A549 (cell line): Measurements from ENCODE around the gene SHC2. TPM values are rescaled to one million over a fixed set of nuclear protein-coding genes. Genes with fewer than 3 reads are reported as not detected.

Source experiments
- ATAC-seq, 2 experiments: fragments of 200-7000 bp in 1 of 2; fragments of >200 bp in 1 of 2; cut with Nextera tagmentation in 1 of 2; cut with Tn5 transposase in 1 of 2; 3 replicates each; pipeline versions ENCODE4 v1.8.0 to v1.9.1; 2018 to 2020; ENCODE audit warnings: mild to moderate bottlenecking in 1 of 2, moderate library complexity in 1 of 2
- CTCF ChIA-PET: fragments of 300-600 bp; sonication (Branson Sonifier 250); formaldehyde crosslinking; extraction: SDS; loops from one replicate; lab custom pipeline; 2021; ENCODE audit warnings: antibody characterized with exemption, inconsistent platforms; lab: Yijun Ruan, JAX
- POLR2A ChIA-PET: fragments of 350-600 bp; formaldehyde crosslinking; extraction: SDS; loops from one replicate; lab custom pipeline; 2021; ENCODE audit warnings: antibody characterized with exemption, inconsistent platforms; lab: Yijun Ruan, JAX
- DNase-seq, 2 experiments: peaks; one replicate each; pipeline versions ENCODE4 v3.0.0 to v3.0.0-alpha.2; 2011 to 2016; ENCODE audit warnings: low read depth in 1 of 2, low spot score in 1 of 2
- FAIRE-seq: peaks from 2 replicates; lab custom pipeline; 2011; peaks lifted over from hg19 to GRCh38; lab: Jason Lieb, UNC
- H3K27ac ChIP-seq, 2 experiments: fragments of >200 bp; sonication (Bioruptor Twin); formaldehyde crosslinking; 3 replicates each; pipeline ENCODE4 v1.5.1; 2016 to 2017
- H3K4me1 ChIP-seq: fragments of >200 bp; sonication (Bioruptor Twin); formaldehyde crosslinking; 3 replicates; pipeline ENCODE4 v1.6.1; 2016
- H3K4me2 ChIP-seq: fragments of >200 bp; sonication (Bioruptor Twin); formaldehyde crosslinking; 3 replicates; pipeline ENCODE4 v1.6.1; 2016
- H3K4me3 ChIP-seq: fragments of >200 bp; sonication (Bioruptor Twin); formaldehyde crosslinking; 3 replicates; pipeline ENCODE4 v1.5.1; 2016
- H3K9me3 ChIP-seq: fragments of >200 bp; sonication (Bioruptor Twin); formaldehyde crosslinking; 3 replicates; pipeline ENCODE4 v1.6.1; 2016
- BHLHE40 ChIP-seq: IDR thresholded peaks from 2 replicates; pipeline ENCODE4 v1.6.1; 2012; ENCODE audit warnings: low read depth, low read length, inconsistent platforms
- CHD2 ChIP-seq: fragments of 150-350 bp; IDR thresholded peaks from 2 replicates; pipeline ENCODE4 v1.6.1; 2014; ENCODE audit warnings: low read length; ENCODE audit not compliant: partially characterized antibody
- EP300 ChIP-seq, 2 experiments: fragments of >200 bp; sonication (Bioruptor Twin); formaldehyde crosslinking; IDR thresholded peaks; 2 replicates in 1 of 2; 3 replicates in 1 of 2; pipeline ENCODE4 v1.6.1; 2016 to 2017
- FOSB ChIP-seq: fragments of 250-450 bp; sonication (Bioruptor Pico); IDR thresholded peaks from 2 replicates; pipeline ENCODE4 v1.5.0; 2020; ENCODE audit warnings: mild to moderate bottlenecking, moderate library complexity
- FOSL2 ChIP-seq, 2 experiments: fragments of 450-650 bp in 1 of 2; fragments of >200 bp in 1 of 2; sonication (Bioruptor Twin) in 1 of 2; formaldehyde crosslinking; IDR thresholded peaks; 2 replicates each; pipeline versions ENCODE4 v1.5.0 to v1.6.1; 2016 to 2020; ENCODE audit warnings: mild to moderate bottlenecking in 1 of 2, moderate library complexity in 1 of 2
- HDAC2 ChIP-seq: fragments of 200-600 bp; sonication (generic); IDR thresholded peaks from 2 replicates; pipeline ENCODE4 v1.6.1; 2016
- HEYL ChIP-seq: fragments of 250-450 bp; sonication (Bioruptor Pico); IDR thresholded peaks from 2 replicates; pipeline ENCODE4 v1.8.0; 2021; ENCODE audit warnings: mild to moderate bottlenecking, moderate library complexity
- HMGXB4 ChIP-seq: fragments of 250-450 bp; sonication (Bioruptor Pico); IDR thresholded peaks from 2 replicates; pipeline ENCODE4 v1.5.0; 2021; ENCODE audit warnings: mild to moderate bottlenecking, moderate library complexity, borderline replicate concordance
- HOXB5 ChIP-seq: fragments of 250-450 bp; sonication (Bioruptor Pico); IDR thresholded peaks from 2 replicates; pipeline ENCODE4 v1.5.0; 2020; ENCODE audit warnings: mild to moderate bottlenecking, moderate library complexity
- JUN ChIP-seq, 2 experiments: fragments of >200 bp; sonication (Bioruptor Twin); formaldehyde crosslinking; IDR thresholded peaks; 2 replicates in 1 of 2; 3 replicates in 1 of 2; pipeline ENCODE4 v1.6.1; 2016 to 2017
- NFE2L2 ChIP-seq: fragments of 150-350 bp; conservative IDR thresholded peaks from 2 replicates; pipeline ENCODE4 v1.6.1; 2014; ENCODE audit warnings: low read length
- NPAS2 ChIP-seq: fragments of 250-450 bp; sonication (Bioruptor Pico); IDR thresholded peaks from 2 replicates; pipeline ENCODE4 v1.8.0; 2022; ENCODE audit warnings: mild to moderate bottlenecking, moderate library complexity, borderline replicate concordance
- RARB ChIP-seq: fragments of 250-450 bp; sonication (Bioruptor Pico); IDR thresholded peaks from 2 replicates; pipeline ENCODE4 v1.8.0; 2021; ENCODE audit warnings: mild to moderate bottlenecking, moderate library complexity
- REST ChIP-seq: fragments of 200-600 bp; sonication (generic); IDR thresholded peaks from 2 replicates; pipeline ENCODE4 v1.6.1; 2016; ENCODE audit warnings: antibody characterized with exemption, mild to moderate bottlenecking, moderate library complexity
- SMC3 ChIP-seq: fragments of >200 bp; sonication (Bioruptor Twin); formaldehyde crosslinking; IDR thresholded peaks from 3 replicates; pipeline ENCODE4 v1.6.1; 2018; ENCODE audit warnings: inconsistent platforms
- TP53 ChIP-seq: fragments of 250-450 bp; sonication (Bioruptor Pico); IDR thresholded peaks from 2 replicates; pipeline ENCODE4 v1.5.0; 2021; ENCODE audit warnings: mild to moderate bottlenecking, moderate library complexity
- WGBS: methylation state at CpG from one replicate; pipeline ENCODE4 v1.1.6; 2017; ENCODE audit errors: missing lambda C conversion rate; 5-methylcytosine and 5-hydroxymethylcytosine counted together
- polyA plus RNA-seq, 4 experiments: library from polyadenylated mRNA; depleted of rRNA in 3 of 4; stranded (reverse); fragments of >200 nt; fragmentation: RNase III in 1 of 4; extraction: RNeasy Plus Mini Kit Qiagen cat#74134 plus additional on column Dnase treatment in 1 of 4; gene quantifications; 2 replicates in 3 of 4; 3 replicates in 1 of 4; pipeline ENCODE4 v1.2.3, GENCODE V29; 2011 to 2017

The SHC2 gene
- polyA plus RNA-seq, 2 of the 4 experiments (the other 2 are of a cell fraction): 0.36 to 0.58 TPM

- ChIA-PET CTCF (interaction anchor here (1.0 to 1.1 kb wide), 2 partner anchors 13 to 38 kb away, joined by 3 read pairs; partner anchors contain the start of gene C2CD4C), POLR2A (no interaction called here)
- DNase-seq: no peak
- Histone ChIP-seq H3K4me1 (no peaks in the 10 kb centered on the region), H3K9me3 (no peaks in the 10 kb centered on the region), H3K27ac (no peak overlapping the region), H3K4me2 (no peak overlapping the region), H3K4me3 (no peak overlapping the region)
- WGBS: 71% methylated on average over 16 of the region's 17 CpGs
- no peak for FAIRE-seq
- TF ChIP-seq HOXB5 (CRISPR knock-in tag) (no peak), FOSB (CRISPR knock-in tag) (no peak), SMC3 (no peak), JUN (IDR thresholded peaks at IDR 0.05) (no peak), RARB (no peak), REST (no peak), NPAS2 (CRISPR knock-in tag) (no peak), TP53 (CRISPR knock-in tag) (no peak), CHD2 (no peak), BHLHE40 (no peak), NFE2L2 (no peak), FOSL2 (IDR thresholded peaks at IDR 0.05) (no peak), FOSL2 (CRISPR knock-in tag; IDR thresholded peaks at IDR 0.05) (no peak), EP300 (IDR thresholded peaks at IDR 0.05) (no peak)
- no peak for ATAC-seq
Measured at GRCh38 chr19:371501-372168, 89.2 kb downstream of the SHC2 start.

- no peaks in the 10 kb centered on the region for H3K9me3 ChIP-seq
- no peak for DNase-seq
- no peak for ATAC-seq
- POLR2A ChIA-PET: no interaction called here
- H3K4me1 ChIP-seq: no peaks in the 10 kb centered on the region
- CTCF ChIA-PET: interaction anchor here (1.0 to 1.1 kb wide), 2 partner anchors 13 to 39 kb away, joined by 3 read pairs; partner anchors contain the start of gene C2CD4C
- no peak for FAIRE-seq
- TF ChIP-seq HDAC2 (no peak), TP53 (CRISPR knock-in tag) (no peak), HMGXB4 (CRISPR knock-in tag) (no peak)
- WGBS: 78% methylated on average over 36 of the region's 43 CpGs
- H3K27ac ChIP-seq: no peak overlapping the region
- no peak overlapping the region for H3K4me3 ChIP-seq
- H3K4me2 ChIP-seq: no peak overlapping the region
Measured at GRCh38 chr19:370641-371330, 90.0 kb downstream of the SHC2 start.

- no peaks in the 10 kb centered on the region for H3K9me3 ChIP-seq
- H3K27ac ChIP-seq: no peak overlapping the region
- no peaks in the 10 kb centered on the region for H3K4me1 ChIP-seq
- DNase-seq (no peak), FAIRE-seq (no peak), ATAC-seq (no peak)
- 86% methylated on average over 10 of the region's 14 CpGs for WGBS
- CTCF ChIA-PET: no interaction called here
- H3K4me2 ChIP-seq: no peak overlapping the region
- TF ChIP-seq HEYL (CRISPR knock-in tag): no peak
- POLR2A ChIA-PET: no interaction called here
- no peak overlapping the region for H3K4me3 ChIP-seq
Measured at GRCh38 chr19:369876-370275, 91.0 kb downstream of the SHC2 start.
